Peyer's patch (tissue), 4 donors: Measurements from ENCODE around the gene TSPAN16. TPM values are rescaled to one million over a fixed set of nuclear protein-coding genes. Genes with fewer than 3 reads are reported as not detected.
A peak's percentile ranks its signal among the peaks of the same experiment; 100 is the strongest.

ENCODE experiments used
- DNase-seq, 3 donors: peaks; one replicate each; pipeline ENCODE4 v3.0.0-alpha.2; 2017 to 2019
- H3K27ac ChIP-seq, 4 donors: fragments of 200-600 bp; sonication (generic); one replicate each; pipeline ENCODE4 v1.5.1; 2016 to 2019
- H3K27me3 ChIP-seq, 2 donors: fragments of 200-600 bp; sonication (generic); one replicate each; pipeline ENCODE4 v1.5.1; 2019
- H3K36me3 ChIP-seq, 3 donors: fragments of 200-600 bp; sonication (generic); one replicate each; pipeline ENCODE4 v1.5.1; 2016 to 2019
- H3K4me1 ChIP-seq, 4 donors: fragments of 200-600 bp; sonication (generic); one replicate each; pipeline ENCODE4 v1.5.1; 2016 to 2019
- H3K4me3 ChIP-seq, 4 donors: fragments of 200-600 bp; sonication (generic); 1 replicate in 3 of 4; 2 replicates in 1 of 4; pipeline ENCODE4 v1.5.1; 2016 to 2019; ENCODE audit warnings: mild to moderate bottlenecking in 1 of 4
- H3K9me3 ChIP-seq, 4 donors: fragments of 200-600 bp; sonication (generic); one replicate each; pipeline ENCODE4 v1.5.1; 2016 to 2019; ENCODE audit warnings: mild to moderate bottlenecking in 1 of 4
- CTCF ChIP-seq, 6 experiments: fragments of 450-650 bp in 4 of 6; fragments of 200-600 bp in 2 of 6; sonication (generic) in 1 of 6; IDR thresholded peaks; one replicate each; pipeline ENCODE4 v1.5.1; 2017 to 2019; ENCODE audit warnings: antibody characterized with exemption in 6 of 6, mild to moderate bottlenecking in 3 of 6, moderate library complexity in 1 of 6
- POLR2A ChIP-seq, 2 donors: fragments of 450-650 bp; IDR thresholded peaks; one replicate each; pipeline ENCODE4 v1.5.1; 2017; ENCODE audit warnings: antibody characterized with exemption in 2 of 2, mild to moderate bottlenecking in 2 of 2, moderate library complexity in 2 of 2
- total RNA-seq, 4 donors: library from RNA; depleted of rRNA; stranded (reverse); fragments of >200 nt; gene quantifications; one replicate each; pipeline ENCODE4 v1.1.0, GENCODE V29; 2016

TSPAN16 gene
- total RNA-seq, 4 donors from 2014 or later = not detected

DNA sequence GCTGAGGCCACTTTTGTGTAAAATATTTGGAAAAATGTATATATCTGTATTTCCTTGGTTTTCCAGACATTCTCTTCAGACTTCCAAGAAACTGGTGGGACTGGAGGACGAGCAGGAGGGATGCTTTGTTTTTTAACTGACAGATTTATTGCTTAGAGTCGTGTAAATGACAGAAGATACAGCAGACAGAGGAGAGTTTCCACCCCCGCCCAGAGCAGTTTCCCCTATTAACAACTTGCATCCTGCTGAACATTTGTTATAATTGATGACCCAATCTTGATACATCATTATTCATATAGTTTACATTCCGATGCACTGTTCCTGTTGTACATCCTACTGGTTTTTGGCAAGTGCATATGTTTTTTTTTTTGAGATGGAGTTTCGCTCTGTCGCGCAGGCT, 26.6 kb upstream of the TSPAN16 start:
- Histone ChIP-seq H3K4me1 (peaks cover 0 to 30% (median 0%) of the 10 kb centered on the region in 4 donors), H3K27ac (peak overlapping the region in 2 of 4 donors; percentile 30 to 58), H3K36me3 (no peaks in the 10 kb centered on the region), H3K9me3 (no peaks in the 10 kb centered on the region), H3K27me3 (no peaks in the 10 kb centered on the region), H3K4me3 (no peak overlapping the region)
- TF ChIP-seq CTCF (IDR thresholded peaks at IDR 0.05) (no peak), POLR2A (IDR thresholded peaks at IDR 0.05) (no peak)
- no peak for DNase-seq

DNA sequence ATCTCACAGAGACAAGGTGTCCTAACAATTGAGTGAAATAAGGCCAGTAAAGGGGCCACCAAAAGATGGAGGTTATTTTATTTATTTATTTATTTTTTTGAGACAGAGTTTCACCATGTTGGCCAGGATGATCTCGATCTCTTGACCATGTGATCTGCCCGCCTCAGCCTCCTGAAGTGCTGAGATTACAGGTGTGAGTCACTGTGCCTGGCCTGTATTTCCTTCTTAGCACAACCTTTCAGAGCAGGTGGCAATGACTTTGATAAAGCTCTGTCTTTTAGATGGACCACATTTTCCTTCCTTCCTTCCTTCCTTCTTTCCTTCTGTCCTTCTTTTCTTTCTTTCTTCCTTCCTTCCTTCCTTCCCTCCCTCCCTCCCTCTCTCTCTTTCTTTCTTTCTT, 22.7 kb upstream of the TSPAN16 start:
- DNase-seq = no peak
- no peaks in the 10 kb centered on the region for H3K9me3 ChIP-seq
- no peak for TF ChIP-seq POLR2A (IDR thresholded peaks at IDR 0.05)
- no peak for TF ChIP-seq CTCF (IDR thresholded peaks at IDR 0.05)

DNA sequence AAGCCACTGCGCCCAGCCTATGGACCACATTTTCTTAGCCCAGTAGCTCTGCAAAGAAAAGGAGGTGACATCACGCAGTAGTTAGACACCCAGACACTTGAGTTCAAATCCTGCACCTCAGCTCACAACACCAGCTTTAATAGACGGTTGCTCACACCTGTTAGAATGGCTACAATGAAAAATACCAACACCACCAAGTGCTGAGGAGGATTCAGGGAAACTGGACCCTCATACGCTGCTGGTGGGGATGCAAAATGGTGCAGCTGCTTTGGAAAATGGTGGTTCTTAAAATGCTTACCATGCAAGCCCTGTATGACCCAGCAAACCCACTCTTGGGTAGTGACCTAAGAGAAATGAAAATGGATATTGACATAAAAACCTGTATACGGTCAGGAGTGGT, 22.0 kb upstream of the TSPAN16 start:
- H3K27ac ChIP-seq = no peak overlapping the region
- H3K4me3 ChIP-seq = no peak overlapping the region
- TF ChIP-seq CTCF (IDR thresholded peaks at IDR 0.05) = no peak
- TF ChIP-seq POLR2A (IDR thresholded peaks at IDR 0.05) = no peak
- peaks cover 0 to 4% (median 0%) of the 10 kb centered on the region in 4 donors for H3K4me1 ChIP-seq
- H3K27me3 ChIP-seq = no peaks in the 10 kb centered on the region
- no peaks in the 10 kb centered on the region for H3K9me3 ChIP-seq
- H3K36me3 ChIP-seq = no peaks in the 10 kb centered on the region
- DNase-seq = no peak

More for the DNA sequence above, 22.7 kb upstream of the TSPAN16 start:
- Histone ChIP-seq H3K27me3 (no peaks in the 10 kb centered on the region), H3K4me3 (no peak overlapping the region), H3K27ac (no peak overlapping the region), H3K4me1 (peaks cover 0 to 11% (median 0%) of the 10 kb centered on the region in 4 donors), H3K36me3 (no peaks in the 10 kb centered on the region)

DNA sequence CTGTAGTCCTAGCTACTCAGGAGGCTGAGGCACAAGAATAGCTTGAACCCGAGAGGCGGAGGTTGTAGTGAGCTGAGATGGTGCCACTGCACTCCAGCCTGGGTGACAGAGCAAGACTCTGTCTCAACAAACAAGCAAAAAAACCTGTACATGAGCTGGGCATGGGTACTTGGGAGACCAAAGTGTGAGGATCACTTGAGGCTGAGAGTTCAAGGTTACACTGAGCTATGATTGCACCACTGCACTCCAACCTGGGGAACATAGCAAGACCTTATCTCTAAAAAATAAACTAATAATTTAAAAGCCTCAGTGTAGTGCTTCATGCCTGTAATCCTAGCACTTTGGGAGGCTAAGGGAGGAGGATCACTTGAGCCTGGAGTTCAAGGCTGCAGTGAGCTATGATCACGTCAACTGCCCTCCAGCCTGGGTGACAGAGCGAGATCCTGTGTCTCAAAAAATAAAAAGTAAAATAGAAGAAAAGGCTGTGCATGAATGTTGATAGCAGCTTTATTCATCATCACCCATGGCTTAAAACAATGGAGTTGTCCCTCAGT, 21.4 kb upstream of the TSPAN16 start:
- Histone ChIP-seq H3K27me3 (no peaks in the 10 kb centered on the region), H3K27ac (no peak overlapping the region), H3K4me1 (no peaks in the 10 kb centered on the region), H3K9me3 (no peaks in the 10 kb centered on the region), H3K4me3 (no peak overlapping the region), H3K36me3 (no peaks in the 10 kb centered on the region)
- DNase-seq = no peak
- TF ChIP-seq CTCF (IDR thresholded peaks at IDR 0.05) (no peak), POLR2A (IDR thresholded peaks at IDR 0.05) (no peak)

DNA sequence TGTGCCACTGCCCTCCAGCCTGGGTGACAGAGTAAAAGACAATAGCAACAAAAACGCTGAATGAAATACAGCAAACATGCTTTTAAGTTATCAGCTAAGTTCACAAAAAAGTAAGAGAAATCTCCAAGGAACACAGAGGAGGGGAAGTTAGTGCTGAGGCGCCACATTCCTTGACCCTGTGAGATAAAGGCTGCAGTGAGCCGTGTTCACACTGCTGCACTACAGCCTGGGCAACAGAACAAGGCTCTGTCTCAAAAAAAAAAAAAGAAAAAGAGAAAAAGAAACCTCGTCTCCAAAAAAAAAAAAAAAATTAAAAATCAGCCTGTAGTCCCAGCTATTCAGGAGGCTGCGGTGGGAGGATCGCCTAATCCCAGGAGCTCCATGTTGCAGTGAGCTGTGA, 17.3 kb upstream of the TSPAN16 start:
- TF ChIP-seq CTCF (IDR thresholded peaks at IDR 0.05) = no peak
- TF ChIP-seq POLR2A (IDR thresholded peaks at IDR 0.05) = no peak
- no peak overlapping the region for H3K27ac ChIP-seq
- DNase-seq = no peak

More for the DNA sequence above, 17.3 kb upstream of the TSPAN16 start:
- Histone ChIP-seq H3K4me3 (no peak overlapping the region), H3K4me1 (no peaks in the 10 kb centered on the region), H3K9me3 (no peaks in the 10 kb centered on the region), H3K27me3 (no peaks in the 10 kb centered on the region), H3K36me3 (no peaks in the 10 kb centered on the region)
